ENCODE data around the gene TAOK2.

DNA sequence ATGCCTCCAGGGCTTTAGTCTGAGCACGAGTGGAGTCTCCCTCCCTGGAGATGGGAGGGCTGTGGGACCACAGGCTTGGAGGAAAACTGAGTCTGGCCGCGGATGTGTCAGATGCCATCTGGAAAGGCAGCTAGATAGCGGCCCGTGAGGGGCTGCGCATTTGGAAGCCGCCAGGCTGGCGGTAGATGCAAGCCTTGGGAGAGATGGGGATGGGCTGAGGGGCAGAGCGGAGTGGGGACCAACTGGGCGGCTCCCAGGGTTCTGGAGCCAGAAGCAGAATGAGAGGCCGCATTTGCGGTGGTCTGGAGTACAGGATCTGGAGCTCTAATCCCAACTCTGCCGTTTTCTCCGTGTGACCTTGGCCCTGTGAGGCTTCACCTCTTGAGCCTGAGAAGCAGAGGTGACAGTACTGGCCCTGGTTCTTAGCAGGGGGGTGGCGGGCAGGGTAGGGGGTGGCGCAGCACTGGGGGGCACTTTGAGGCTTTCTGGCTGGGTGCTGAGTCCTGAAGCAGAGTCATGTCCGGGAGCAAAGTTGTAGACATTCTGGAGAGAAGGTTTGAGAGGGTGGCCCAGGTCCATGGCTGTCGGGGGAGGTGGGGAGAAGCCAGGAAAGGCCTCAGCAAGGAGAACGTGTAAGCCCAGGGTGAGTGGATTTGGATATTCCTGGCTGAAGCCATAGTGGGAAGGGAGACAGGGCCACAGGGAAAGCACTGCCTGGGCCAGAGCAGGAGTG, 29.1 kb downstream of the TAOK2 start:
- TF ChIP-seq, protein P1, sequence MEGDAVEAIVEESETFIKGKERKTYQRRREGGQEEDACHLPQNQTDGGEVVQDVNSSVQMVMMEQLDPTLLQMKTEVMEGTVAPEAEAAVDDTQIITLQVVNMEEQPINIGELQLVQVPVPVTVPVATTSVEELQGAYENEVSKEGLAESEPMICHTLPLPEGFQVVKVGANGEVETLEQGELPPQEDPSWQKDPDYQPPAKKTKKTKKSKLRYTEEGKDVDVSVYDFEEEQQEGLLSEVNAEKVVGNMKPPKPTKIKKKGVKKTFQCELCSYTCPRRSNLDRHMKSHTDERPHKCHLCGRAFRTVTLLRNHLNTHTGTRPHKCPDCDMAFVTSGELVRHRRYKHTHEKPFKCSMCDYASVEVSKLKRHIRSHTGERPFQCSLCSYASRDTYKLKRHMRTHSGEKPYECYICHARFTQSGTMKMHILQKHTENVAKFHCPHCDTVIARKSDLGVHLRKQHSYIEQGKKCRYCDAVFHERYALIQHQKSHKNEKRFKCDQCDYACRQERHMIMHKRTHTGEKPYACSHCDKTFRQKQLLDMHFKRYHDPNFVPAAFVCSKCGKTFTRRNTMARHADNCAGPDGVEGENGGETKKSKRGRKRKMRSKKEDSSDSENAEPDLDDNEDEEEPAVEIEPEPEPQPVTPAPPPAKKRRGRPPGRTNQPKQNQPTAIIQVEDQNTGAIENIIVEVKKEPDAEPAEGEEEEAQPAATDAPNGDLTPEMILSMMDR (IDR thresholded peaks at IDR 0.05) = no peak
- no peak for TF ChIP-seq POLR2AphosphoS5 (IDR thresholded peaks at IDR 0.05)
